ENCODE results near the gene ZBTB7A.

ZBTB7A gene

GRCh38 chr19:3995607-3996006 lies 71.1 kb downstream of the ZBTB7A start:
- H3K4me3 ChIP-seq (ENCODE audit: low read depth, low read length) = no peak overlapping the region
- DNase-seq (ENCODE audit: low read depth, low spot score) = no peak
- TF ChIP-seq CTCF (IDR thresholded peaks at IDR 0.05; ENCODE audit: low read depth, low read length) = no peak
- in situ Hi-C loops (cut with HindIII; ENCODE audit: low sequenced_read_pairs) = no loop called here

Measured in astrocyte of the spinal cord (primary cell).